Measurements from ENCODE around the gene SERINC1.

The SERINC1 gene

DNA sequence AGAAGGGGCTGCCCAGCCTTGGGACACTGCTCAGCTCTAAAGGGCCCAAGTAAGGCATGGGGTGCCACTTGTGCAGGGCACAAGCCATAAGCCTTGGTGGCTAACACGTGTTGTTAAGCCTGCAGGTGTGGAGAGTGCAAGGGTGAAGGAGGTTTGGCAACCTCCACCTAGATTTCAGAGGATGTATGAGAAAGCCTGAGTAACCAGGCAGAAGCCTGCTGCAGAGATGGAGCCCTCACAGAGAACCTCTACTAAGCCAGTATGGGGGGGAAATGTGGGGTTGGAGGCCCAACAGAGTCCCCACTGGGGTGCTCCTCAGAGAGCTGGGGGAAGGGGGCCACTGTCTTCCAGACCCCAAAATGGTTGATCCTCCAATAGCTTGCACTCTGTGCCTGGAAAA is 32.6 kb downstream of the SERINC1 start:
- no peak for DNase-seq (ENCODE audit: extremely low read depth in 1 of 2, low read depth in 1 of 2)

DNA sequence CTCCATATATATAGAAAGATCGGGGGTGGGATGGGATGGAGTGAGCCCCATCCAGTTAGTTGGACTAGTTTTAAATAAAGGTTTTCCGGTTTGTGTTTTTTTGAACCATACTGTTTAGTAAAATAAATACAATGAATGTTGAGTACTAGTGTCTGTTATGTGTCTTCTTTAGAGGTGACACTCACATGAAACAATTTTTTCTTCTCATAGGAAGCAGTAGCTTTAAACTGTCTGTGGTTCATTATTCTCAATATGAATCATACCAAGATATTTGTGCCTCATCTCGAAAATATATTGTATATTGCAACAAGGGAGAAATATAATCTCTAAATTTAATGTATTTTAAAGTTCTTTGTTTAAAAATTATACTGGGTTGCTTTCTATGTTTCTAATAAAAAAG is 38.8 kb downstream of the SERINC1 start:
- no peak for DNase-seq (ENCODE audit: extremely low read depth in 1 of 2, low read depth in 1 of 2)

DNA sequence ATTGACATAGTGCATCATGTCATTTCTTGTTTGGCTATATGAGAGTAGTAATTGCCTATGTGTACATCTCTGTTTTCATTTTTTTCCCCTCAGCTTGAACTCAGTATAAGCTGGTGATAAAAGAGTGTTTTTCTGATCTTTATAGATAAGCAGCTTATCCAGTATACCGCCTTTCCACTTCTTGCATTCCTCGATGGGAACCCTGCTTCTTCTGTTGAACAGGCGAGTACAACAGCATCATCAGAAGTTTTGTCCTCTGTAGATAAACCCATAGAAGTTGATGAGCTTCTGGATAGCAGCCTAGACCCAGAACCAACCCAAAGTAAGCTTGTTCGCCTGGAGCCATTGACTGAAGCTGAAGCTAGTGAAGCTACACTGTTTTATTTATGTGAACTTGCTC is 39.8 kb downstream of the SERINC1 start:
- DNase-seq (ENCODE audit: extremely low read depth in 1 of 2, low read depth in 1 of 2), result no peak

DNA sequence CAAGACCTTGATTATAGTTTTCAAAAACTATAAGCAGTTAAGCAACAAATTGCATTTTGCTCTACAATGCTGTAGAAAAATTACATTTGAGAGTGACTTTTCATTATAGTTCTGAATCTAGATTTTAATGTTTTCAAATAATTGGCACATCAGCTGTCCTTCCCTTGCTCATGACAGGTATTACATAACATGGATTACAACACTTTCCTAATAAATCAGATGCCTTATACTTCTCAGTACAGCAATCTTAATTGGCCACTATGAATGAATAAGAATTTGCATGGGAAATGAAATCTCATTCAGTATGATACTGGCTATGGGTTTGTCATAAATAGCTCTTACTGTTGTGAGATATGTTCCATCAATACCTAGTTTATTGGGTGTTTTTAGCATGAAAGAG is 42.3 kb downstream of the SERINC1 start:
- no peak for DNase-seq (ENCODE audit: extremely low read depth in 1 of 2, low read depth in 1 of 2)

DNA sequence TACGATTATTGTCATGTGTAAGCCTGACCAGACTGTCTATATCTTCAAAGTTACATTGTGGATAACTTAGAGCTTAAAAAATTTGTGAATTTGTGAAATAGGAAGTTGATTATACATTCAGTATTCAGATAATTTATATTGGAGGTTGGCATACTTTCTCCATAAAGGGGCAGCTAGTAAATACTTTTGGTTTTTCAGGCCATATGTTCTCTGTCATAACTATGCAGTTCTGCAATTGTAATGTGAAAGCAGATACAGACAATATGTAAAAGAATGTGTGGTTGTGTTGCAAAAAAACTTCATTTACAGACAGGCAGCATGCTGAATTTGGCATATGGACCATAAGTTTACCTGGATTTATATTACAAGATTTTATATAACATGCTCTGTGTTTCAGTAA is 42.8 kb downstream of the SERINC1 start:
- DNase-seq (ENCODE audit: extremely low read depth in 1 of 2, low read depth in 1 of 2), result no peak

DNA sequence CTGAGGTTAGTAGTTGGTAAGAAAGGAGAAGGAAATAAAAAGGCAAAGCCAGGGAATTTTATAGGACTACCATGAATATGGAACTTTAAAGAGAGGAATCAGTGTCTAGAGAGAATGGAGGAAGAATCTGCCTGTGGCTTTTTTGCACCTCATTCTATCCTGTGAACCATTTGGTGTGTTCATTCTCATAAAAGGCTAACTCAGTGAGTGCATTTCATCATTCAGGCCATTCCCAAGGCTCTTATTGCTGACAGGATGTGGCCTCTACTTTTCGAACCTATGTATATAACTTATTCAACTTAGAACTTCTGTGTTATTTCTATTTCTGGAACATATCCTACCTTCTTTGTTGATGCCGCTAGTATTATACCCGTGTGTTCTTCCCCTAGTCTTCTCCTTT is 45.0 kb downstream of the SERINC1 start:
- DNase-seq (ENCODE audit: extremely low read depth in 1 of 2, low read depth in 1 of 2), result no peak

DNA sequence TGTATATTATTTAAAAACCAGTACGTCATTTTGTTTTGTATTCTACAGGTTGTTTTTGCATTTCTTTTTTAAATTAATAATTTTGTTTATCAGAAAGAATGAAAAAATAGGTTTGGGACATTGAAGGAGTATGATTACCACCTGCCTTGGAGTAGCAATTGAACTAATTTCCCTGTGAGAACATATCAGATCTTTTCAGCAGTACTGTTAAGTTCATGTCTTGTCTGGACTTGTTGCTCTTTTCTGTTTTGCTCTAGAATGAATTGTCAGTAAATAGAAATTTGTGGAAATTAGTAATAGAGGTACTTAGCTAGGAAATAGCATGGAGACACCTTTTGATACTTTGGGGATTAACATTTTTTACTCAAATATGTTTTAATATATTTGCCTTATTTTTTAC is 47.9 kb downstream of the SERINC1 start:
- DNase-seq (ENCODE audit: extremely low read depth in 1 of 2, low read depth in 1 of 2), result no peak

DNA sequence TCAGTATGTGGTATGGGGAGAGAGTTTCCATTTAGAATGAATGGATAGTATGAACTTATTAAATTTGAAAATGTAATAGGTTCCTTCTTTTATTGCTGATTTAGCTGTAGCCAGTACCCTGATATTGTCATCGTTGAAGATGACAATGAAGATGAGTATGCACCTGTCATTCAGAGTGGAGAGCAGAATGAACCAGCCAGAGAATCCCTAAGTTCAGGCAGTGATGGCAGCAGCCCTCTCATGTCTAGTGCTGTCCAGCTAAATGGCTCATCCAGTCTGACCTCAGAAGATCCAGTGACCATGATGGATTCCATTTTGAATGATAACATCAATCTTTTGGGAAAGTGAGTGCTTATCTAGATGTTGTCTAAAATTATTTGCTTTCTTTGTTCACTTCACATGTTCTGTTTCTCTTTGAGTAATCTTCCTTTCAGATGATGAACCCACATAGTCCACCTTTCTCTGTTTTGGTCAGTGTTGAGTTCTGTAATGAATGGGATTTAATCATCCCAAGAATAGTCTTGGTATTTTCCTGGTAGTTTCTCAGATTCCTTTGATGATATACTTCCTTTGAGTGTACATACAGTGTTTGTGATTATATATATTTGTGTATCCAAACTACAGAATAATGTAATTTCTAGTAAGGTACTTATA is 48.9 kb downstream of the SERINC1 start:
- no peak for DNase-seq (ENCODE audit: extremely low read depth in 1 of 2, low read depth in 1 of 2)

DNA sequence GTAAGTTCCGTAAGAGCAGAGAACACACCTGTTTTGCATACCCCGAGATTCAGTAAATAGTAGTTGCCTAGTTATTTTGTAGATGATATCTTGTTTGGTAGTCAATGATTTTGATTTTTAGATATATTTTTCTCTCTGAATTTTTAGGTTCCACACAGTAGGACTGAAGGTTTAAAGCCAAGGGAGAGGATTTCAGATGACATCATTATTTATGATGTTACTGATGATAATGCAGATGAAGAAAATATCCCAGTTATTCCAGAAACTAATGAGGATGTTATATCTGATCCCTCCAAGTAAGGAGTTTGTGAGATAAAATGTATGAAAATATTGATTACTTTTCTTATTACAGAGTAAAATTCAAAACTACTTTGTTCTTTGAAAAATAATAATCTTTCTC is 49.6 kb downstream of the SERINC1 start:
- DNase-seq (ENCODE audit: extremely low read depth in 1 of 2, low read depth in 1 of 2), result no peak

DNA sequence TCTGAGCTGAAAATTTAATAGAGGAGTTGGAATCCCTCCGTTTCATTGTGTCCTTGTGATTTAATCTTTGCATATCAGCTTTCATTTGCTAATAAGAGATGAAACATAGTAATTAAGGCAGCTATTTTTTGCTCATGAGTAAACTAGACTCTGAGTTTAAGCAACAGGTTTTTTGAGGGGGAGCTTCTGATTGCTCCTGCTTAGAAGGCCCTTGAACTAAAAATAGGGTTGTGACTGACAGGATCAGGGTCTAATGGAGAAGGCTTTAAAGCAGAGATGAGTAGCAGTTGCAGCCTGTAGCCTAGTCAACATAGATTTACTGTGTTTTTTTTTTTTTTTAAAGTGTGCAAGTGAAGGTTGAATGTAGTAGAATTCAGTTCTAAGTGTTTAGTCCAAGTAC is 54.8 kb downstream of the SERINC1 start:
- DNase-seq (ENCODE audit: extremely low read depth in 1 of 2, low read depth in 1 of 2), result no peak

DNA sequence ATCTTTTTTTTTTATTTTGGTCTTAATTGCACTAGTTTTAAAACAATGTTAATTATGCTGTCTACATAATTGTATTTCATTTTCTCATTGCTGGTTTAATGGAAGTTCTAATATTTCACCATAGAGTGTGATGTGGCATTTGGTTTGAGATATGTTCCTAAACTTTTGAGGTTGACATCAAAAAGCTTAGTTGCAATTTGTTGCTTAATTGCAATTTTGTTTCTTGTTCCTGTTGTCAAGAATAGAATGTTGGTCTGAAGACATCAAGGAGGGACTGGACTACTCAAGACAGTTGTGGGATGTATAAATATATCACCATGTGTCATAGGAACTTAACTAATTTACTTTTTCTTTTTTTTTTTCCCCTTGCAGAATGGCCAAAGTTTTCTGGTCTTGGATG is 59.6 kb downstream of the SERINC1 start:
- DNase-seq (ENCODE audit: extremely low read depth in 1 of 2, low read depth in 1 of 2), result no peak

DNA sequence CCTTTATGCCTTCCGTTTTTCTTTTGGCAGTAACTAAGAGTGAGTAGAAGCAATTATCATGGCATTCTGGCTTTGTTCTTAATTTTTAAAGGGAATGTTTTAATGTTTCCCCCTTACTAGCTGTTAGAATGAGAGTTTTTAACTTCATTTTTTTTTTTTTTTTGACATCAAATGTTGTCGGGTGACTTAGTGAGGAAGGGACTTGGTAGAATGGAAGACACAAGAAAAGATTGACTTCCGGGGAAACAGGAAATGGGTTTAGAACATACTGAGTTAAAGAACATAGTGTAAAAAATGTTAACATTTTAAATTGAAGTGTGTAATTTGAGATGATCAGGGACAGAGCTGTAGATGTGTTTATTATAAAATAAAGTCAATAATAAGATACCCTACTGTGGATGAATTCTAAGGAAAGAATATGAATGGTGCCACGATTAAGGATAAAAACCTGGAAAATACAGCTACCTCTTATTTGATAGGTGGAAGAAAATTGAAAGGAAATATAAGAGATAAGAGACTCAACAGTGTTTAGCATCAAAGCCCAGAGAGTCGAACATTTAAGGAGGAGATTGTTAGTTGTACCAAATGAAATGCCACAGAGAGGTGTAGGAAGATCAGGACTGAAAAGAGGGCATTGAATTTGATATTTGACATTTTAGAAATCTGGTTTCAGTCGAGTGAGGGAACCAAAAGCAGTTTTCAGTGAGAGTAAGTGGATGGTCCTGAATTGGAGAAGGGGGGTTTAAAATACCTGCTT is 62.7 kb downstream of the SERINC1 start:
- DNase-seq (ENCODE audit: extremely low read depth in 1 of 2, low read depth in 1 of 2), result no peak

DNA sequence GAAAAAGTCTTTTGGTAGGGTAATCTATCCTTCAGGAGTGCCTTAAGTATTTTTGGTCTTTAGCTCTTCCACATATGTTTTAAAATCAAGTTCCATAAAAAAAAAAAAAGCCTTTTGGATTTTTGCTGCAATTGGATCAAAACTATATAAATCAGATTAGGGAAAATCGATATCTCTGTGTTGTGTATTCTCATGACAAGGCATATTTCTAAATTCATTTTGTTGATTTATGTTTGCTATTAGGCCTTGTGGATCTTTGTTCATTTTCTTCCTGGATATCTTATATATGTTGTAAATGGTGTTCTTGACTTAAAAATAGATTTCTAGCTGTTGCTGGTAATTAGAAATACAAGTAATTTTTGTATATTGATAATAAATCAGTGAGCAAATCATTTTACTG is 63.4 kb downstream of the SERINC1 start:
- no peak for DNase-seq (ENCODE audit: extremely low read depth in 1 of 2, low read depth in 1 of 2)

DNA sequence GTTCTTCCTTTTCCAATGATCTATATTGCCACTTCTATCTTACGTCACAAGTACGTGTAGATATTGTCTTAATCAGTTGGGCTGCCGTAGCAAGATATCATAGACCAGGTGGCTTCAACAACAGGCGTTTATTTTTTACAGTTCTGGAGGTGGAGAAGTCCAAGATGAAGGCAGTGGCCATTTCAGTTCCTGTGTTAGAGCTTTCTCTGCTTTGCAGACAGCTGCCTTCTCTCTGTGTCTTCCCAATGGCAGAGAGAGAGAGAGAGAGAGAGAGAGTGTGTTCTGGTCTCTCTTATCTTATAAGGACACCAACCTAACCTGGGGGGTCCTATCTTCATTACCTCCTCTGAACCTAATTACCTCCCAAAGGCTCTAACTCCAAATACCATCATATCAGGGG is 63.9 kb downstream of the SERINC1 start:
- no peak for DNase-seq (ENCODE audit: extremely low read depth in 1 of 2, low read depth in 1 of 2)

DNA sequence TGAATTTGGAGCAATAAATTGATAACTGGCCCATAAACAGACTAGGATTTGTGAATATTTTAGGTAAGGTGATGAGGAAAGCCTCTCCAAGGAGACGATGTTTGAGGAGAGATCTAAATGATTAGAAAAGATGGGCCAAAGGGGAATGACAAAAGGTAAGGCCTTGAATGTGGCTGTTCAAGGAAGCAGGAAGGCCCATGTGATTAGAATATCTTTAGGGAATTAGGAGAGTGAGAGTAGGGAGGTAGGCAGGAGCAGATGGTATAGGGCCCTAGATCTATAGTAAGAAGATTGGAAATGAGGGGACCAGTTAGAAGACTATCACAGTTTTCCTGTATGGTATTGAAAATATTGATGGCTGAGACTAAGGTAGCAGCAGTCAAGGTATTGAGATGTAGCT is 65.4 kb downstream of the SERINC1 start:
- no peak for DNase-seq (ENCODE audit: extremely low read depth in 1 of 2, low read depth in 1 of 2)

DNA sequence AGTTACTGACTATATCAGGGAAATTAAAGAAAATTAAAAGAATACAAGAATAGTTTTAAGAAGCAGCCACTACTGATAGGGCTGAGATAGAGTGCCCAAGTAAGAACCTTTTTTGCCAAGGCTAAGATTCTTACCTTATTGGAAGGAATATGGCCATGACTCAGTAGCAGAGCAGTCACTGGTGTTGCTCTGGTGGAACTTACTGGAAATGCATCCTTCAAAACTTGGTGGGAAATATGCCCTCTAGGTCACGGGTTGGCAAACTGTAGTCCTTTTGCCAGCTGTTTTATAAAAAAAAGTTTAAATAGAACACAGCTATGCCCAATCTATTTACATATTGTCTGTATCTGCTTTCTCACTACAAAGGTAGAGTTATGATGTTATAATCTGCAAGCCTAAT is 66.2 kb downstream of the SERINC1 start:
- DNase-seq (ENCODE audit: extremely low read depth in 1 of 2, low read depth in 1 of 2), result no peak

DNA sequence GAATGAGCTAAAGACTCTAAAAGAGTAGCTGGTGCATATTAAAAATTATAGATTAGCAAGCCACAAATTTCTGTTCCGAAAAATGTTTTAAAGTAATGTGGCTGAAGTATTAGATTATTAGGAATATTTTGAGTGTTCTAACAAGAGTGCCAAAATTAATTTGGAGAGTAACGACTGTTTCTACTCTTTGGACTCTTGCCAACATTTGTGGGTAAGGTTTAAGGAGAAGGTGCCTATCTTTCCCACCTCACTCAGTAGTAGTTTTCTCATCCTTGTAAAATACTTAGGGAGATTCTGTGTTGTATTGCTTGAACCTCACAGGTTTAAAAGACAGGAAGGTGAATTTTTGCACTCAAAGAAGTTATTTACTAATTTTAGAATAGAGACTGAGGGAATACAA is 67.2 kb downstream of the SERINC1 start:
- DNase-seq (ENCODE audit: extremely low read depth in 1 of 2, low read depth in 1 of 2), result no peak

DNA sequence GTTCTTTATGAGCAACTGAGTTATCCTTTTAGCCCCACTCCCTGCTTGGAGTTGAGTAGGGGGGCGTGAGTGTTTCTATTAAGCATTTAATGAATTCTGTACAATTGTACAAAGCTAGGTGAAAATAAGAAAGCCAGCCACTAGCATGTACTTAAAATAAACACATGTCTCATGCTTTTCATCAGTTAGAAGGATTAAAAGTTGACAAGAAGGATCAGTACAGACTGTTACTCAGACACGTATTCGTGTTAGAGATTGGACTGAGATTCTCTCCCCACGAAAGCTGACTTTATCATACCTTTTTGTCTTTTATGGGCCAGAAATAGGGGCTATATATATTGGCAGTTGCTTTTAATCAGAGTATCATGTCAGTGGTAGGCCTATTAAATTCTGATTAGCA is 70.5 kb downstream of the SERINC1 start:
- no peak for DNase-seq (ENCODE audit: extremely low read depth in 1 of 2, low read depth in 1 of 2)

DNA sequence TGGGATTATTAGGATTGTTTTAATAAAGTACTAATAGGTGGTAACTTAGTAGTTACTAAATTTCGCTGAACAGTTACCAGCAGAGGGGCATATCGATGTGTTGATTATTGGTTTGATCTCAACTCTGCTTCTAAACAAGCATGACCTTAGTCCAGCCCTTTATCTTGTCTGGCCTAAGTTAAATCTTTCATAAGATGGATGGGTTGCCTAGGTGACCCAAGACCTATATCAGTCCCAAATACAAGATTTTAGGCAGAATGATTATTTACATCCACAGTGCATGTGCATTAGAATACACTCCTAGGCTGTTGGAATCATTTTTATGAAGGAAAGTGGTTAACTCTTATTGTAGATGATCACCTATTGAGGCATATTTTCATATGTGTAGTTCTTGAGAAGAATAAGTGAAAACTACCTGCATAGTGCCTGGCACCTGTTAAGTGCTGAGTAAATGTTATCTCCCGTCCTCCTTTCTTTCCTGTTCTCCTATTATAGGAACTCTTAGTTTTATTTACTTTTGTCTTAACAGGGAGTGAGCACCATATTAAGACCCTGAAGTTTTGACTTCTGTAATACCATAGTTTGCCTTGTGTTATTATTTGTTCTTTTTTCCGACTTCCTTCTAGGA is 71.0 kb downstream of the SERINC1 start:
- no peak for DNase-seq (ENCODE audit: extremely low read depth in 1 of 2, low read depth in 1 of 2)

DNA sequence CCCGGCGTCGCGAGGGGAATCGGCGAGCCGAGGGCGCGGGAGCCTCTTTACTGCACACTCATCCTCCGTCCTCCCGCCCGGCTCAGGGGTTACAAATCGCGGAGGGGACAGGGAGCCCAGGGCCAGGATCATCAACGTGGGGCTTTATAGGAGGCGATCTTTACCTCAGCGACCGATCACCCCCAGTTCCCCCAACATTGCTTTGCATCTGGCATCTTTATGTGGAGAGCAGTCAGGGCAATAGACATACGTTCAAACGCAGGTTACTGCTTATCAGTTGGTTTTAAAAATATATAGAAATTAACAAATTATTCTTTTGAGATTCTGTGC is 71.5 kb downstream of the SERINC1 start:
- no peak for DNase-seq (ENCODE audit: extremely low read depth in 1 of 2, low read depth in 1 of 2)

DNA sequence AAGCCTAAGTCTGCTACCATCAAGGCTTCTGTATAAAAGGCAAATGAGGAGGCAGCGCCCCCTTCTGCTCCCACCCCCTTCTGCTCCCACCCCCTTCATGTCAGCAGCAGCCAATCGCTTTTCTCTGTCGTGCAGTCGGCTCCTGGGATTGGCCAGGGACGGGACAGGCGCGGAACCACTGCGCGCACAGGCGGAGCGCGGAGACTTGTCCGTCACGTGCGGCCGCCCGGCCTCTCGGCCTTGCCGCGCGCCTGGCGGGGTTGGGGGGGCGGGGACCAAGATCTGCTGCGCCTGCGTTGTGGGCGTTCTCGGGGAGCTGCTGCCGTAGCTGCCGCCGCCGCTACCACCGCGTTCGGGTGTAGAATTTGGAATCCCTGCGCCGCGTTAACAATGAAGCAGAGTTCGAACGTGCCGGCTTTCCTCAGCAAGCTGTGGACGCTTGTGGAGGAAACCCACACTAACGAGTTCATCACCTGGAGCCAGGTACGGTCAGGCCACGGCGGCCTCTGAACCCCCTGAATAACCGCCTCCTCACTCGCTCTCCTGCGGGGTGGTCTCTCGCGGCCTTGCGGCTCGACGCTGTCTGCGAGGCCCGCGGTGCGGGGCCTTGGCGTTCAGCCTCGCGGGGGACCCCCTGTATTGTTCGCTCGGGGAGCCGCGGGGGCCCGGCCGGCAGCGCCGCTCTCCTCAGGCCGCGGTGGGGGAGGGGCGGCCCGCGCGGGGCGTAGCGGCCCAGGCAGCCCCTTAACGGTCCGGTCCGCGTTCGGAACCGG is 72.1 kb downstream of the SERINC1 start, which contains the start of gene HSF2:
Gene HSF2, plus strand, starts transcription at position 305 of the 773 bp plus-strand sequence. Its CDS starts 86 bp downstream, at position 391.
- peak; percentile 91 to 93 for DNase-seq (ENCODE audit: extremely low read depth in 1 of 2, low read depth in 1 of 2)

DNA sequence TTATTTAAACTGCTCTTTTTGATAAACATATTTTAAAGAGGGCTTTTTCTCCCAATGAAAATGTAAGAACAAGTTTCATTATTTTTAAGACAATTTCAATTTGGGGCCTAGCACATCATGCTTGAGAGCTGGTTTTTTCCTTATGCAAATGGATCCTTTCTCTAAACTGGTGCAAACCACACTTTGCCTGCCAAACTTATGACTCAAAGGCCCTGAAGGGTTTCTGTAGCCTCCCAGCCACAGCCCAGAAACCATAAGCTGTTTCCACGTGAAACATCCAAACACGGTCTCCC is 72.6 kb downstream of the SERINC1 start:
- DNase-seq (ENCODE audit: extremely low read depth in 1 of 2, low read depth in 1 of 2), result no peak

Measured in stimulated activated CD8-positive, alpha-beta memory T cell treated with anti-CD3 and anti-CD28 coated beads, Interleukin-7, amount 100 ng/mL, for 48 hours (primary cell).